HG03196 (cell line): ENCODE measurements around the gene REC114.
"Not testable (repeated sequence)": the region's sequence is repeated elsewhere in the genome, so short reads cannot be mapped to it uniquely, and the experiment has no call there.

Experiments used
- ATAC-seq: cut with Tn5 transposase; IDR thresholded peaks from one replicate; pipeline ENCODE4 v1.9.1; 2021; ENCODE audit not compliant: unreplicated experiment

REC114 gene

GRCh38 chr15:73573037-73573436, 130.1 kb downstream of the REC114 start:
- ATAC-seq = no peak

- ATAC-seq = no peak
Observed at GRCh38 chr15:73573572-73573971, 130.6 kb downstream of the REC114 start.

GRCh38 chr15:73575636-73576247, 132.8 kb downstream of the REC114 start:
- no peak for ATAC-seq

- not testable (repeated sequence) for ATAC-seq
Observed at GRCh38 chr15:73577593-73577992, 134.6 kb downstream of the REC114 start.

GRCh38 chr15:73578026-73578425, 135.1 kb downstream of the REC114 start:
- ATAC-seq = no peak

GRCh38 chr15:73582851-73583379, 140.0 kb downstream of the REC114 start:
- no peak for ATAC-seq

GRCh38 chr15:73583544-73583943, 140.6 kb downstream of the REC114 start:
- ATAC-seq = no peak

GRCh38 chr15:73584699-73585420, 141.9 kb downstream of the REC114 start:
- ATAC-seq = no peak

- ATAC-seq = no peak
Observed at GRCh38 chr15:73585871-73586654, 143.1 kb downstream of the REC114 start.

GRCh38 chr15:73589766-73590165, 146.8 kb downstream of the REC114 start:
- no peak for ATAC-seq

GRCh38 chr15:73590263-73590662, 147.3 kb downstream of the REC114 start:
- no peak for ATAC-seq

GRCh38 chr15:73593304-73594074, 150.5 kb downstream of the REC114 start:
- no peak for ATAC-seq

GRCh38 chr15:73594109-73594508, 151.1 kb downstream of the REC114 start:
- ATAC-seq = no peak

- ATAC-seq = no peak
Observed at GRCh38 chr15:73596174-73596573, 153.2 kb downstream of the REC114 start.

- ATAC-seq = no peak
Observed at GRCh38 chr15:73597036-73597638, 154.2 kb downstream of the REC114 start.

GRCh38 chr15:73598530-73599160, 155.7 kb downstream of the REC114 start:
- no peak for ATAC-seq

GRCh38 chr15:73599934-73600333, 157.0 kb downstream of the REC114 start:
- no peak for ATAC-seq

GRCh38 chr15:73600413-73601335, 157.7 kb downstream of the REC114 start:
- ATAC-seq = no peak
